HEK293T (cell line): ENCODE results near the gene MYO5C.

Experiments
- CTCF ChIA-PET: fragments of 350-600 bp; formaldehyde crosslinking; extraction: SDS; loops from one replicate; lab custom pipeline; 2021; ENCODE audit warnings: antibody characterized with exemption, inconsistent platforms; lab: Yijun Ruan, JAX
- POLR2A ChIA-PET: fragments of 350-600 bp; formaldehyde crosslinking; extraction: SDS; loops from one replicate; lab custom pipeline; 2020; ENCODE audit warnings: antibody characterized with exemption, inconsistent platforms; lab: Yijun Ruan, JAX
- DNase-seq: peaks from one replicate; pipeline ENCODE4 v3.0.0; 2012; ENCODE audit warnings: mixed read lengths; ENCODE audit errors: extremely low spot score
- ARNT ChIP-seq: fragments of 450-650 bp; IDR thresholded peaks from 2 replicates; pipeline ENCODE4 v1.6.1; 2017; ENCODE audit warnings: mild to moderate bottlenecking
- BHLHE40 ChIP-seq: fragments of 450-650 bp; IDR thresholded peaks from 2 replicates; pipeline ENCODE4 v1.6.1; 2016; ENCODE audit warnings: mild to moderate bottlenecking, moderate library complexity, borderline replicate concordance
- CTBP1 ChIP-seq: fragments of 450-650 bp; IDR thresholded peaks from 2 replicates; pipeline ENCODE4 v1.6.1; 2016; ENCODE audit warnings: borderline replicate concordance
- ELF4 ChIP-seq: fragments of 450-650 bp; IDR thresholded peaks from 2 replicates; pipeline ENCODE4 v1.6.1; 2017; ENCODE audit warnings: antibody characterized with exemption
- FOXA1 ChIP-seq: fragments of 450-650 bp; IDR thresholded peaks from 2 replicates; pipeline ENCODE4 v1.6.1; 2016; ENCODE audit warnings: mild to moderate bottlenecking
- FOXK2 ChIP-seq: fragments of 450-650 bp; IDR thresholded peaks from 2 replicates; pipeline ENCODE4 v1.6.1; 2016; ENCODE audit warnings: mild to moderate bottlenecking
- FOXM1 ChIP-seq: fragments of 450-650 bp; IDR thresholded peaks from 2 replicates; pipeline ENCODE4 v1.6.1; 2017; ENCODE audit warnings: mild to moderate bottlenecking, borderline replicate concordance
- HDGF ChIP-seq: fragments of 450-650 bp; IDR thresholded peaks from 2 replicates; pipeline ENCODE4 v1.6.1; 2017; ENCODE audit warnings: antibody characterized with exemption, borderline replicate concordance
- L3MBTL2 ChIP-seq: fragments of 450-650 bp; conservative IDR thresholded peaks from 2 replicates; pipeline ENCODE4 v1.6.1; 2016; ENCODE audit warnings: mild to moderate bottlenecking
- LEF1 ChIP-seq: fragments of 450-650 bp; IDR thresholded peaks from 2 replicates; pipeline ENCODE4 v1.6.1; 2017; ENCODE audit warnings: mild to moderate bottlenecking, borderline replicate concordance
- NFRKB ChIP-seq: fragments of 450-650 bp; IDR thresholded peaks from 2 replicates; pipeline ENCODE4 v1.6.1; 2016; ENCODE audit warnings: mild to moderate bottlenecking, moderate library complexity
- PKNOX1 ChIP-seq: fragments of 450-650 bp; IDR thresholded peaks from 2 replicates; pipeline ENCODE4 v1.6.1; 2016
- SP1 ChIP-seq: fragments of 450-650 bp; IDR thresholded peaks from 2 replicates; pipeline ENCODE4 v1.6.1; 2017
- SUZ12 ChIP-seq: fragments of 450-650 bp; IDR thresholded peaks from 2 replicates; pipeline ENCODE4 v1.6.1; 2016; ENCODE audit warnings: mild to moderate bottlenecking
- TARDBP ChIP-seq: fragments of 450-650 bp; IDR thresholded peaks from 2 replicates; pipeline ENCODE4 v1.6.1; 2016
- ZNF384 ChIP-seq: fragments of 450-650 bp; IDR thresholded peaks from 2 replicates; pipeline ENCODE4 v1.6.1; 2016

MYO5C gene

GRCh38 chr15:52283281-52283680 lies 12.3 kb downstream of the MYO5C start:
- TF ChIP-seq L3MBTL2 (no peak), FOXM1 (no peak), NFRKB (no peak), SUZ12 (no peak), ZNF384 (no peak), CTBP1 (no peak), ARNT (no peak), SP1 (no peak), TARDBP (no peak), HDGF (no peak)
- ChIA-PET POLR2A (no interaction called here), CTCF (no interaction called here)
- DNase-seq = no peak

GRCh38 chr15:52282418-52282817 lies 13.2 kb downstream of the MYO5C start:
- ChIA-PET CTCF (no interaction called here), POLR2A (no interaction called here)
- no peak for TF ChIP-seq ZNF384
- TF ChIP-seq L3MBTL2 = no peak
- TF ChIP-seq TARDBP = no peak
- no peak for TF ChIP-seq LEF1
- no peak for TF ChIP-seq SP1
- TF ChIP-seq PKNOX1 = no peak
- no peak for TF ChIP-seq FOXM1
- TF ChIP-seq SUZ12 = no peak
- TF ChIP-seq ARNT = no peak
- no peak for TF ChIP-seq HDGF
- no peak for TF ChIP-seq NFRKB
- no peak for TF ChIP-seq ELF4
- TF ChIP-seq FOXA1 = no peak
- no peak for TF ChIP-seq FOXK2
- TF ChIP-seq CTBP1 = no peak
- no peak for TF ChIP-seq BHLHE40
- no peak for DNase-seq

- ChIA-PET POLR2A (no interaction called here), CTCF (no interaction called here)
- TF ChIP-seq CTBP1 = no peak
- no peak for TF ChIP-seq LEF1
- no peak for TF ChIP-seq SP1
- no peak for TF ChIP-seq HDGF
- no peak for TF ChIP-seq SUZ12
- no peak for TF ChIP-seq FOXK2
- TF ChIP-seq BHLHE40 = no peak
- no peak for TF ChIP-seq ZNF384
- no peak for TF ChIP-seq FOXM1
- no peak for TF ChIP-seq L3MBTL2
- no peak for TF ChIP-seq PKNOX1
- TF ChIP-seq TARDBP = no peak
- TF ChIP-seq FOXA1 = no peak
- TF ChIP-seq ARNT = no peak
- no peak for TF ChIP-seq ELF4
- TF ChIP-seq NFRKB = no peak
- no peak for DNase-seq
Measured at GRCh38 chr15:52281085-52282035, 14.2 kb downstream of the MYO5C start.

- no peak for DNase-seq
- TF ChIP-seq HDGF (no peak), ELF4 (no peak), FOXK2 (no peak), SUZ12 (no peak), ARNT (no peak), TARDBP (no peak), SP1 (no peak), NFRKB (no peak), ZNF384 (no peak), BHLHE40 (no peak), FOXA1 (no peak), CTBP1 (no peak), FOXM1 (no peak), PKNOX1 (no peak), L3MBTL2 (no peak), LEF1 (no peak)
- POLR2A ChIA-PET = no interaction called here
- CTCF ChIA-PET = no interaction called here
Measured at GRCh38 chr15:52280326-52281084, 15.1 kb downstream of the MYO5C start.

- no peak for DNase-seq
- TF ChIP-seq SP1 (no peak), ELF4 (no peak), FOXM1 (no peak), HDGF (no peak), SUZ12 (no peak), BHLHE40 (no peak)
- POLR2A ChIA-PET = no interaction called here
- CTCF ChIA-PET = no interaction called here
Measured at GRCh38 chr15:52278636-52279367, 16.8 kb downstream of the MYO5C start.
